Ovary (tissue), 9 donors: ENCODE data around the gene MAGEA4. TPM values are rescaled to one million over a fixed set of nuclear protein-coding genes. Genes with fewer than 3 reads are reported as not detected.

Source experiments
- DNase-seq, 5 donors: peaks; one replicate each; pipeline ENCODE4 v3.0.0-alpha.2; 2019 to 2020
- H3K27ac ChIP-seq, 2 donors: fragments of 200-600 bp; one replicate each; pipeline versions ENCODE4 v1.5.1 to v1.8.0; 2019 to 2022
- H3K27me3 ChIP-seq: fragments of 200-600 bp; one replicate; pipeline ENCODE4 v1.8.0; 2022
- H3K36me3 ChIP-seq: fragments of 200-600 bp; sonication (generic); one replicate; pipeline ENCODE4 v1.5.1; 2019
- H3K4me1 ChIP-seq: one replicate; pipeline ENCODE4 v1.8.1; 2013; ENCODE audit warnings: mild to moderate bottlenecking, moderate library complexity; ENCODE audit not compliant: insufficient read depth
- H3K4me3 ChIP-seq: fragments of 200-600 bp; sonication (generic); one replicate; pipeline ENCODE4 v1.5.1; 2017
- H3K9me3 ChIP-seq, 2 donors: fragments of 200-600 bp in 1 of 2; sonication (generic) in 1 of 2; one replicate each; pipeline versions ENCODE4 v1.5.1 to v1.8.1; 2013 to 2019; ENCODE audit warnings: mild to moderate bottlenecking in 1 of 2, moderate library complexity in 1 of 2
- CTCF ChIP-seq, 3 donors: fragments of 450-650 bp in 2 of 3; fragments of 200-600 bp in 1 of 3; IDR thresholded peaks; one replicate each; pipeline versions ENCODE4 v1.5.1 to v1.8.0; 2016 to 2022; ENCODE audit warnings: antibody characterized with exemption in 3 of 3, mild to moderate bottlenecking in 1 of 3
- EP300 ChIP-seq: sonication (generic); formaldehyde crosslinking; IDR thresholded peaks from one replicate; pipeline ENCODE4 v1.6.1; 2017; ENCODE audit warnings: antibody characterized with exemption
- POLR2A ChIP-seq: fragments of 450-650 bp; IDR thresholded peaks from one replicate; pipeline ENCODE4 v1.6.1; 2017; ENCODE audit warnings: antibody characterized with exemption, mild to moderate bottlenecking, moderate library complexity
- WGBS, 3 donors: extraction: QIAGEN DNeasy Blood & Tissue Kit in 1 of 3; methylation state at CpG; one replicate each; pipeline versions ENCODE4 v1.1.5 to v1.1.7; 2013 to 2017; 5-methylcytosine and 5-hydroxymethylcytosine counted together
- intact Hi-C, 4 donors: fragments of 100-400 bp; cut with DNase I; formaldehyde crosslinking; loops; one replicate each; pipeline versions ENCODE4 v1.11.0 to v1.15.1; 2022 to 2023
- polyA plus RNA-seq, 2 donors: library from polyadenylated mRNA; stranded (reverse); fragments of 200-250 nt in 1 of 2; fragments of 350-450 nt in 1 of 2; fragmentation: Illumina TruSeq in 1 of 2; extraction: RNeasy Lipid Tissue Mini Kit (QIAGEN cat#74804) in 1 of 2; gene quantifications; one replicate each; pipeline ENCODE4 v1.2.3, GENCODE V29; 2013 to 2014
- total RNA-seq, 7 donors: library from RNA; depleted of rRNA in 2 of 7; stranded (reverse); fragments of >200 nt in 2 of 7; fragmentation: NEBNext Ultra II Directional in 3 of 7; extraction: Animal tissue kit (Norgen Biotek cat#: 25700) in 3 of 7; gene quantifications; one replicate each; pipeline versions ENCODE4 v1.1.0 to v1.2.4, GENCODE V29; 2016 to 2023
- donor health status: DM: no; HTN: no; CAD: no; lungs with moderate emphysema.
- donor health status: DM: no; HTN: no; CAD: no.
- donor health status: Bipolar disorder and iron deficiency.
- donor health status: DM: yes; HTN: yes; CAD: no.
- donor health status: DM: no; HTN: no; CAD: no.
- donor health status: DM: yes; HTN: yes; CAD: no.

The MAGEA4 gene
- total and polyA plus RNA-seq, 9 donors: not detected

- Histone ChIP-seq H3K27ac (no peak overlapping the region), H3K9me3 (no peaks in the 10 kb centered on the region), H3K4me3 (no peak overlapping the region), H3K27me3 (no peaks in the 10 kb centered on the region), H3K4me1 (no peaks in the 10 kb centered on the region), H3K36me3 (no peaks in the 10 kb centered on the region)
- DNase-seq: no peak
- 79 to 92% (median 86%) methylated on average over 1 of the region's 1 CpG for WGBS, 3 donors
- TF ChIP-seq POLR2A: no peak
- no peak for TF ChIP-seq CTCF (IDR thresholded peaks at IDR 0.05)
- TF ChIP-seq EP300: no peak
- intact Hi-C loops: no loop called here
Measured at GRCh38 chrX:151935358-151935757, 22.7 kb downstream of the MAGEA4 start.

DNA sequence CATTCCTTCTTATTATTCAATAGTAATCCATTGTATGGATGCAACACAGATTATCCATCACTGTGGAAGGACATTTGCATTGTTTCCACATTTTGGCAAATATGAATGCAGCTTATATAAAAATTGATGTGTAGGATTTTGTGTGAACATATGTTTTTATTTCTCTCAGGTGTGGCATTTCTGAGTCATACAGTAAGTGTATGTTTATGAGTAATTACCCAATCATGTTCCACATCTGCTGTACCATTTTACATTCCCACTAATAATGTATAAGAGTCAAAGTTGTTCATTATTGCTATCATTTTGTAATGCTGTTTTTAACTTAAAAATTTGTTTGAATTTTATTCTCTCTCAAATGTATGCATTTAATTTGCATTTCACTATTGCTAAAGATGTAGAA, 25.5 kb downstream of the MAGEA4 start:
- no peak for DNase-seq
- Histone ChIP-seq H3K36me3 (no peaks in the 10 kb centered on the region), H3K27ac (no peak overlapping the region), H3K4me1 (no peaks in the 10 kb centered on the region), H3K27me3 (no peaks in the 10 kb centered on the region), H3K4me3 (no peak overlapping the region), H3K9me3 (no peaks in the 10 kb centered on the region)
- intact Hi-C loops: no loop called here
- TF ChIP-seq CTCF (IDR thresholded peaks at IDR 0.05) (no peak), EP300 (no peak), POLR2A (no peak)

DNA sequence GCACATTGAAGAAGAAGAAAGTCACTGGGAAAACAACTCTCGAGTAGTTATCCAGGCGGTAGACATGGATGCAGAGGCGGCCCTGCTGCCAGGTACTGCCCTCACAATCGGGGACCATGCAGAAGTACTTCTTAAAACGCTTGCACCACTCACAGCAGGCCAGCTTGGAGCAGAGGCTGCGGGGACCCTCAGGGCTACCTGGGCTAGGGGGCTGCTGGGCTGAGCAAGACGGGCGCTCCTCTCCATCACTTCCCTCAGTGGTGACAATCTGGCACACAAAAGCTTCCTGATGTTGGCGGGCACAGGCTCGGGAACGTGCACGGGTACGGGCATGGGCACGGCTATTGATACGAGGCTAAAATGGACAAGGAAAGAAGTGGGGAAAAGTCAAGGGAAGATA, 42.0 kb downstream of the MAGEA4 start:
- 83 to 89% (median 87%) methylated on average over 15 of the region's 15 CpGs for WGBS, 3 donors
- H3K36me3 ChIP-seq: no peaks in the 10 kb centered on the region
- H3K4me3 ChIP-seq: no peak overlapping the region
- no peak overlapping the region for H3K27ac ChIP-seq
- no peaks in the 10 kb centered on the region for H3K4me1 ChIP-seq
- H3K9me3 ChIP-seq: no peaks in the 10 kb centered on the region
- H3K27me3 ChIP-seq: no peaks in the 10 kb centered on the region
- intact Hi-C loops: no loop called here
- TF ChIP-seq POLR2A (no peak), EP300 (no peak), CTCF (IDR thresholded peaks at IDR 0.05) (no peak)
- no peak for DNase-seq

DNA sequence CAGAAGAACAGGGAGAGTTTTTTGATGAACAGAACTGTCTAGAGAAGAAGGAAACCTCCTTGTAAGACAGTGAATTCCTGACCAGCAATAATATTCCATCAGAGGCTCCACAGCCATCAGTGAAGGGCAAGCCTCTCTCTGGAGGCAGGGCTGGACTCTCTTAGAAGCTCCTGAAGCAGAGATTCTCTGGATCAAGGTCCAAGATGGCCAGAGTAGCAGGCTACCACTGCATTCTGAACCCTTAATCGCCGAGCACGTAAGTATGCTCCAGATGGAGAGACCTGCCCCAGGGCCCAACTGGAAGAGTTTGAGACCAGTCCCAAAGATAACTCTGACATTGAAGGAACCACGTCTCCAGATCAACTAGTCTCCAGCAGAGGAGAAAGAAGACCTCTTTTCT, 45.4 kb downstream of the MAGEA4 start:
- H3K4me1 ChIP-seq: no peaks in the 10 kb centered on the region
- no peak overlapping the region for H3K4me3 ChIP-seq
- intact Hi-C loops: no loop called here
- WGBS, 3 donors: 80 to 81% (median 81%) methylated on average over 4 of the region's 4 CpGs
- H3K36me3 ChIP-seq: no peaks in the 10 kb centered on the region
- H3K9me3 ChIP-seq: no peaks in the 10 kb centered on the region
- TF ChIP-seq EP300 (no peak), POLR2A (no peak), CTCF (IDR thresholded peaks at IDR 0.05) (no peak)
- H3K27ac ChIP-seq: no peak overlapping the region
- H3K27me3 ChIP-seq: no peaks in the 10 kb centered on the region
- DNase-seq: no peak

DNA sequence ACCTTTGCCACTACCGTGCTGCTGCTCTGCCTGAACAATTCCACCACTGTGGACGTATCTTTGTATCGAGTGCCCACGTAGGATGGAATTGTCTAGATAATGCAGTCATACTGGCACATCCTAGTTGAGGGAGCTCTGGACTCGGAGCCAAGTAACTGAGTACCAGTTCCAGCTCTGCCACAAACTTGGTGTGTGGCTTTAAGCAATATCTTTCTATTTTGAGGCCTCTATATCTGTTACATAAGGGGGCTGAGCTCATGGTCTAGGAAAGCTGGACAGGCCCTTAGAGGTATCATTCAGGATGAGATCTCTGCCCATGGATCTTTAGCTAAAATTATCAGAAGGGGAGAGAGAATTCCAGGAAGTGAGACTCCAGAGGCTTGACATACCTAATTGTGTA, 49.3 kb downstream of the MAGEA4 start:
- no peak for DNase-seq
- Histone ChIP-seq H3K4me1 (no peaks in the 10 kb centered on the region), H3K27me3 (no peaks in the 10 kb centered on the region), H3K36me3 (no peaks in the 10 kb centered on the region), H3K27ac (no peak overlapping the region), H3K4me3 (no peak overlapping the region), H3K9me3 (no peaks in the 10 kb centered on the region)
- no peak for TF ChIP-seq CTCF (IDR thresholded peaks at IDR 0.05)
- no peak for TF ChIP-seq EP300
- TF ChIP-seq POLR2A: no peak
- intact Hi-C loops: no loop called here
- WGBS, 3 donors: 63 to 81% (median 79%) methylated on average over 5 of the region's 5 CpGs
